GM12801 (cell line): ENCODE measurements around the gene PJA1.

Experiments
- TF ChIP-seq, protein P1 (sequence below): IDR thresholded peaks from one replicate; pipeline ENCODE4 v1.5.1; 2011; ENCODE audit warnings: control low read depth; ENCODE audit not compliant: insufficient read length; ENCODE audit errors: extremely low read depth

The PJA1 gene

DNA sequence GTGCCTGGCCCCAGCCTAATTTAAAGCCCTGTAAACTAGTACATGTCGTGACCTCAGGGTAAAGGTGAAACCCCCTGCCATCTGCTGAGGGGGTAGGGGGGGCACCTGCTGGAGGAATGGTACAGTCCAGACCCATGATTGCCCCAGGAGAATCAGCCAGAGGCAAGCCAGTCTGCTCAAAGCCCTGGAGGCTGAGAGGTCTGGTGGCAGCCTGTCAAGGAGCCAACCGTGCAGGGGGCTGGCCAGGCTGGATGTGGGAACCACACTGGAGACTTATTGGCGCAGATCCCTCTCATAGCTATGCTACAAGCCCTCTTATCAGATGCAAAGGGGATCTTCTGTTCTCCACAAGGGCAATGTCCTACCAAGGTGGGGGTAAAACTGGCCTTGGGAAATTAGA, 31.4 kb upstream of the PJA1 start:
- TF ChIP-seq, protein P1, sequence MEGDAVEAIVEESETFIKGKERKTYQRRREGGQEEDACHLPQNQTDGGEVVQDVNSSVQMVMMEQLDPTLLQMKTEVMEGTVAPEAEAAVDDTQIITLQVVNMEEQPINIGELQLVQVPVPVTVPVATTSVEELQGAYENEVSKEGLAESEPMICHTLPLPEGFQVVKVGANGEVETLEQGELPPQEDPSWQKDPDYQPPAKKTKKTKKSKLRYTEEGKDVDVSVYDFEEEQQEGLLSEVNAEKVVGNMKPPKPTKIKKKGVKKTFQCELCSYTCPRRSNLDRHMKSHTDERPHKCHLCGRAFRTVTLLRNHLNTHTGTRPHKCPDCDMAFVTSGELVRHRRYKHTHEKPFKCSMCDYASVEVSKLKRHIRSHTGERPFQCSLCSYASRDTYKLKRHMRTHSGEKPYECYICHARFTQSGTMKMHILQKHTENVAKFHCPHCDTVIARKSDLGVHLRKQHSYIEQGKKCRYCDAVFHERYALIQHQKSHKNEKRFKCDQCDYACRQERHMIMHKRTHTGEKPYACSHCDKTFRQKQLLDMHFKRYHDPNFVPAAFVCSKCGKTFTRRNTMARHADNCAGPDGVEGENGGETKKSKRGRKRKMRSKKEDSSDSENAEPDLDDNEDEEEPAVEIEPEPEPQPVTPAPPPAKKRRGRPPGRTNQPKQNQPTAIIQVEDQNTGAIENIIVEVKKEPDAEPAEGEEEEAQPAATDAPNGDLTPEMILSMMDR, result no peak

- TF ChIP-seq, protein P1, result no peak
Observed at GRCh38 chrX:69195810-69196209, 30.6 kb upstream of the PJA1 start.

DNA sequence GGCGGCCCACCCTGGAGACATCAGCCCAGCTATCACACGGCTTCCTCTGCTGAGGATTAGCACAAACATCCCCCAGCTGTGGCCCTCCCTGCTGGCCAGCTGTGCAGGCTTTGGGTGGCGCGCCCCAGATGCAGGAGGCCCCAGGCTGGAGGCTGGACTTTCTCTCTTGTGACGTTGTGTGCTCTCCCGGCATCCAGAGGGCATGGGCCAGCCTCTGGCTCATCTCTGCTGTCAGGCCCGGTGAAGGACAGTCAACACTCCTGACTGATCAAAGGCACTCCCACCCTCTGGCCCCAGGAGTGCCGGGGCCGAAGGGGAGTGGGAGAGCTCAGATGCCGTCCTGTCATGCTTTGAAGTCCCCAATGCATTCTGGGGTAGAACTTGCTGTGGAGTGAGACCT, 29.9 kb upstream of the PJA1 start:
- TF ChIP-seq, protein P1, result no peak

- TF ChIP-seq, protein P1, result no peak
Observed at GRCh38 chrX:69192603-69193002, 27.4 kb upstream of the PJA1 start.

- TF ChIP-seq, protein P1, result no peak
Observed at GRCh38 chrX:69189576-69190371, 24.5 kb upstream of the PJA1 start.

GRCh38 chrX:69186651-69187050, 21.4 kb upstream of the PJA1 start:
- TF ChIP-seq, protein P1, result no peak

- TF ChIP-seq, protein P1, result no peak
Observed at GRCh38 chrX:69185886-69186285, 20.6 kb upstream of the PJA1 start.
